H9 (cell line): ENCODE data around the gene MAST4. TPM values are rescaled to one million over a fixed set of nuclear protein-coding genes. Genes with fewer than 3 reads are reported as not detected.

Source experiments
- DNase-seq: peaks from one replicate; pipeline ENCODE4 v3.0.0-alpha.2; 2017
- H2AFZ ChIP-seq: one replicate; pipeline ENCODE4 v1.6.1; 2013; ENCODE audit warnings: mild to moderate bottlenecking, low read length, control low read depth, moderate library complexity
- H2AK5ac ChIP-seq: 2 replicates; pipeline ENCODE4 v1.6.1; 2013; ENCODE audit warnings: low read length, control low read depth, mixed read lengths; ENCODE audit not compliant: insufficient read length
- H2BK120ac ChIP-seq: one replicate; pipeline ENCODE4 v1.6.1; 2013; ENCODE audit warnings: low read depth, mild to moderate bottlenecking, low read length, control low read depth, inconsistent platforms; ENCODE audit not compliant: poor library complexity, severe bottlenecking
- H2BK12ac ChIP-seq: 2 replicates; pipeline ENCODE4 v1.6.1; 2013; ENCODE audit warnings: low read length, control low read depth, mixed read lengths, low read depth; ENCODE audit not compliant: insufficient read length
- H2BK15ac ChIP-seq: 2 replicates; pipeline ENCODE4 v1.6.1; 2013; ENCODE audit warnings: low read depth, low read length, control low read depth
- H2BK20ac ChIP-seq: one replicate; pipeline ENCODE4 v1.6.1; 2013; ENCODE audit warnings: low read depth, mild to moderate bottlenecking, low read length, control low read depth, inconsistent platforms; ENCODE audit not compliant: poor library complexity, severe bottlenecking
- H2BK5ac ChIP-seq: 2 replicates; pipeline ENCODE4 v1.6.1; 2013; ENCODE audit warnings: low read length, control low read depth, mixed read lengths; ENCODE audit not compliant: insufficient read length
- H3K14ac ChIP-seq: 2 replicates; pipeline ENCODE4 v1.6.1; 2013; ENCODE audit warnings: low read length, control low read depth; ENCODE audit not compliant: insufficient read depth
- H3K18ac ChIP-seq: 2 replicates; pipeline ENCODE4 v1.6.1; 2013; ENCODE audit warnings: low read depth, mild to moderate bottlenecking, mixed read lengths, low read length, control low read depth; ENCODE audit not compliant: insufficient read length
- H3K23ac ChIP-seq: 2 replicates; pipeline ENCODE4 v1.6.1; 2013; ENCODE audit warnings: low read length, control low read depth, mixed read lengths, low read depth; ENCODE audit not compliant: insufficient read length
- H3K23me2 ChIP-seq: 2 replicates; pipeline ENCODE4 v1.6.1; 2013; ENCODE audit warnings: low read depth, mild to moderate bottlenecking, mixed read lengths, low read length, control low read depth; ENCODE audit not compliant: insufficient read length, poor library complexity, severe bottlenecking
- H3K27ac ChIP-seq: 2 replicates; pipeline ENCODE4 v1.5.1; 2013; ENCODE audit warnings: low read length, control low read depth, mixed read lengths, low read depth; ENCODE audit not compliant: insufficient read length
- H3K27me3 ChIP-seq: 2 replicates; pipeline ENCODE4 v1.6.1; 2013; ENCODE audit warnings: low read length, control low read depth, inconsistent platforms; ENCODE audit not compliant: insufficient read depth
- H3K4ac ChIP-seq: 2 replicates; pipeline ENCODE4 v1.6.1; 2013; ENCODE audit warnings: low read depth, mild to moderate bottlenecking, control low read depth, inconsistent platforms, low read length, moderate library complexity
- H3K4me1 ChIP-seq: 2 replicates; pipeline ENCODE4 v1.6.1; 2013; ENCODE audit warnings: low read length, control low read depth, inconsistent platforms; ENCODE audit not compliant: insufficient read depth
- H3K4me2 ChIP-seq: 2 replicates; pipeline ENCODE4 v1.6.1; 2013; ENCODE audit warnings: low read length, control low read depth, mixed read lengths; ENCODE audit not compliant: insufficient read length, insufficient read depth
- H3K56ac ChIP-seq: 2 replicates; pipeline ENCODE4 v1.6.1; 2013; ENCODE audit warnings: low read depth, mild to moderate bottlenecking, mixed read lengths, low read length, control low read depth; ENCODE audit not compliant: insufficient read length
- H3K79me1 ChIP-seq: 2 replicates; pipeline ENCODE4 v1.6.1; 2013; ENCODE audit warnings: low read depth, mild to moderate bottlenecking, moderate library complexity, low read length, control low read depth, inconsistent platforms; ENCODE audit not compliant: insufficient read depth, poor library complexity, severe bottlenecking
- H3K79me2 ChIP-seq: 2 replicates; pipeline ENCODE4 v1.6.1; 2013; ENCODE audit warnings: low read length, control low read depth, inconsistent platforms; ENCODE audit not compliant: insufficient read depth
- H3K9ac ChIP-seq: 2 replicates; pipeline ENCODE4 v1.6.1; 2013; ENCODE audit warnings: low read length, control low read depth, mixed read lengths; ENCODE audit not compliant: insufficient read length; ENCODE audit errors: extremely low read depth
- H3K9me3 ChIP-seq: one replicate; pipeline ENCODE4 v1.6.1; 2013; ENCODE audit warnings: low read depth, low read length, inconsistent platforms; ENCODE audit not compliant: control insufficient read depth
- H3T11ph ChIP-seq: one replicate; pipeline ENCODE4 v1.6.1; 2013; ENCODE audit warnings: mild to moderate bottlenecking, low read length, control low read depth, inconsistent platforms
- H4K20me1 ChIP-seq: one replicate; pipeline ENCODE4 v1.6.1; 2013; ENCODE audit not compliant: control insufficient read depth, insufficient read length, insufficient read depth
- H4K5ac ChIP-seq: 2 replicates; pipeline ENCODE4 v1.6.1; 2013; ENCODE audit warnings: low read depth, mild to moderate bottlenecking, mixed read lengths, low read length, control low read depth; ENCODE audit not compliant: insufficient read length
- H4K8ac ChIP-seq: replicated peaks from 2 replicates; pipeline ENCODE4 v1.6.1; 2013; ENCODE audit warnings: low read length, control low read depth, mixed read lengths, low read depth; ENCODE audit not compliant: insufficient read length
- H4K91ac ChIP-seq: 2 replicates; pipeline ENCODE4 v1.6.1; 2013; ENCODE audit warnings: low read depth, mild to moderate bottlenecking, moderate library complexity, mixed read lengths, low read length, control low read depth; ENCODE audit not compliant: insufficient read length
- H3K27ac Mint-ChIP-seq, 3 experiments: 2 replicates in 2 of 3; 3 replicates in 1 of 3; pipeline ENCODE4 v1.8.0; 2020 to 2021; ENCODE audit warnings: mixed read lengths in 3 of 3, mild to moderate bottlenecking in 1 of 3, moderate library complexity in 1 of 3
- H3K27me3 Mint-ChIP-seq: 2 replicates; pipeline ENCODE4 v1.8.0; 2021; ENCODE audit warnings: low read depth, mild to moderate bottlenecking, moderate library complexity, mixed read lengths
- H3K36me3 Mint-ChIP-seq, 3 experiments: 2 replicates in 2 of 3; 3 replicates in 1 of 3; pipeline ENCODE4 v1.8.0; 2020 to 2021; ENCODE audit warnings: low read depth in 3 of 3, mixed read lengths in 3 of 3; ENCODE audit not compliant: insufficient read depth in 1 of 3
- H3K4me1 Mint-ChIP-seq, 2 experiments: 2 replicates each; pipeline ENCODE4 v1.8.0; 2020; ENCODE audit warnings: mixed read lengths in 2 of 2
- H3K4me3 Mint-ChIP-seq, 2 experiments: 2 replicates in 1 of 2; 3 replicates in 1 of 2; pipeline ENCODE4 v1.8.0; 2020 to 2021; ENCODE audit warnings: mild to moderate bottlenecking in 2 of 2, mixed read lengths in 2 of 2, moderate library complexity in 1 of 2
- H3K9me3 Mint-ChIP-seq, 2 experiments: 2 replicates in 1 of 2; 3 replicates in 1 of 2; pipeline ENCODE4 v1.8.0; 2020; ENCODE audit warnings: mild to moderate bottlenecking in 2 of 2, mixed read lengths in 2 of 2, moderate library complexity in 1 of 2
- WGBS: extraction: QIAGEN DNeasy Blood & Tissue Kit; methylation state at CpG from one replicate; pipeline ENCODE4 v1.1.7; 2013; ENCODE audit warnings: missing lambda C conversion rate, low lambda C conversion rate, mixed read lengths; ENCODE audit not compliant: insufficient read length; ENCODE audit errors: extremely low coverage; 5-methylcytosine and 5-hydroxymethylcytosine counted together
- total RNA-seq: library from RNA; stranded (reverse); gene quantifications from 2 replicates; pipeline ENCODE4 v1.2.1, GENCODE V29; 2021
- TF ChIP-seq, protein P1 (sequence below): fragments of 200-600 bp; sonication (generic); conservative IDR thresholded peaks from 3 replicates; pipeline ENCODE4 v1.8.0; 2021; ENCODE audit warnings: antibody characterized with exemption, mild to moderate bottlenecking

The MAST4 gene
- total RNA-seq, 1 experiment from 2014 or later: 3.7 TPM

DNA sequence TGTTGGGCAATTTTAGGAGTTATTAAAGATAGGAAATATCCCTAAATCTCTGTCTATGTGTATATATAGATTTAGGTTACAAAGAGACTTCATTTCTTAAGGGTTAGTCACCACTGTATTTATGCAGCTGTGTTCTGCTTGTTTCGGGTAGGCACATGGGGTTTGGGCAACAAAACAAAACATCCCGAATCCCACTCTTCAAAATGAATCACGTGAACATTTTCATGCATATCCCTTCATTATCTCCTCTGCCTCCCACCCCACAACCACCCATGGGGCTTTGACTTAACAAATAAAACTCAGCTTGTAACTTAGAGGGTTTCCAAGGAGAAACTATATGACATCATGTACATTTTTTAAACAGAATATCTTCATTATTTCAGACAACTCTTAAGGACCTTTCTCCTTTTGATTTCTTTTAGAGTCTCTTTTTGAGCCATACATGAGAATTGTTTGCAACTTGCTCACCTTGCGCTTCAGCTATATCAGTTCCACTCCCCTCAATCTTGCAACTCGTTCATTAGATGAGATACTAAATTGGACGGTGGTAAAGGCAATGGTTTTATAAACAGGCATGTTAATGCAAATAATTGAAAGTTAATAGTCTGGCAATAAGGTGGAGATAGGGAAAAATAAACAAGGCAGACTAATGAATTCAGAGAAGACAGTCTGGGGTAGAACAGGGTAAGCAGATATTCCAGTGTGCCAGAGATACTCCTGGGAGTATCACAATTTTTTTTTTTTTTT is 463.7 kb downstream of the MAST4 start:
- no peaks in the 10 kb centered on the region for H3K9me3 ChIP-seq
- TF ChIP-seq, protein P1, sequence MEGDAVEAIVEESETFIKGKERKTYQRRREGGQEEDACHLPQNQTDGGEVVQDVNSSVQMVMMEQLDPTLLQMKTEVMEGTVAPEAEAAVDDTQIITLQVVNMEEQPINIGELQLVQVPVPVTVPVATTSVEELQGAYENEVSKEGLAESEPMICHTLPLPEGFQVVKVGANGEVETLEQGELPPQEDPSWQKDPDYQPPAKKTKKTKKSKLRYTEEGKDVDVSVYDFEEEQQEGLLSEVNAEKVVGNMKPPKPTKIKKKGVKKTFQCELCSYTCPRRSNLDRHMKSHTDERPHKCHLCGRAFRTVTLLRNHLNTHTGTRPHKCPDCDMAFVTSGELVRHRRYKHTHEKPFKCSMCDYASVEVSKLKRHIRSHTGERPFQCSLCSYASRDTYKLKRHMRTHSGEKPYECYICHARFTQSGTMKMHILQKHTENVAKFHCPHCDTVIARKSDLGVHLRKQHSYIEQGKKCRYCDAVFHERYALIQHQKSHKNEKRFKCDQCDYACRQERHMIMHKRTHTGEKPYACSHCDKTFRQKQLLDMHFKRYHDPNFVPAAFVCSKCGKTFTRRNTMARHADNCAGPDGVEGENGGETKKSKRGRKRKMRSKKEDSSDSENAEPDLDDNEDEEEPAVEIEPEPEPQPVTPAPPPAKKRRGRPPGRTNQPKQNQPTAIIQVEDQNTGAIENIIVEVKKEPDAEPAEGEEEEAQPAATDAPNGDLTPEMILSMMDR: no peak
- no peaks in the 10 kb centered on the region for H3K79me2 ChIP-seq
- no peak overlapping the region for H2AK5ac ChIP-seq
- no peak for DNase-seq
- Mint-ChIP-seq H3K4me1 (peaks cover 17 to 20% of the 10 kb centered on the region in 2 experiments), H3K9me3 (no peaks in the 10 kb centered on the region), H3K4me3 (no peak overlapping the region; a peak in 1 of 5 replicates), H3K27ac (peak overlapping the region in 1 of 3 experiments; percentile 59; a peak in 2 of 7 replicates), H3K27me3 (no peaks in the 10 kb centered on the region), H3K36me3 (no peaks in the 10 kb centered on the region; a peak in 1 of 7 replicates)
- H4K91ac ChIP-seq: no peak overlapping the region
- no peak overlapping the region for H4K8ac ChIP-seq
- no peak overlapping the region for H3K23ac ChIP-seq
- no peaks in the 10 kb centered on the region; the same call in 1 of the 2 replicates for H3K4me1 ChIP-seq
- no peak overlapping the region for H4K5ac ChIP-seq
- H2BK5ac ChIP-seq: no peak overlapping the region
- H3K9ac ChIP-seq: no peak overlapping the region
- no peaks in the 10 kb centered on the region for H3K79me1 ChIP-seq
- no peak overlapping the region for H3T11ph ChIP-seq
- no peak overlapping the region for H2BK120ac ChIP-seq
- no peak overlapping the region for H2AFZ ChIP-seq
- no peak overlapping the region for H2BK15ac ChIP-seq
- no peaks in the 10 kb centered on the region for H4K20me1 ChIP-seq
- no peaks in the 10 kb centered on the region for H3K27me3 ChIP-seq
- H3K56ac ChIP-seq: no peak overlapping the region
- H3K14ac ChIP-seq: no peak overlapping the region
- no peak overlapping the region for H3K18ac ChIP-seq
- H2BK20ac ChIP-seq: no peak overlapping the region
- no peak overlapping the region for H2BK12ac ChIP-seq
- no peak overlapping the region for H3K4me2 ChIP-seq
- WGBS: no CpG with 5 or more reads among the region's 6 CpGs
- H3K27ac ChIP-seq: no peak overlapping the region
- no peak overlapping the region for H3K4ac ChIP-seq
- no peaks in the 10 kb centered on the region for H3K23me2 ChIP-seq
